DOHH2 (cell line): ENCODE measurements around the gene DNMBP.

ENCODE experiments used
- H3F3A ChIP-seq: fragments of 200-600 bp; sonication (generic), shearing (Covaris generic); 2 replicates; pipeline ENCODE4 v1.6.0; 2016; ENCODE audit warnings: antibody characterized with exemption, mild to moderate bottlenecking; ENCODE audit not compliant: control insufficient read depth, insufficient read depth
- H3K27ac ChIP-seq: fragments of 200-600 bp; sonication (generic); 2 replicates; pipeline ENCODE4 v1.5.1; 2014; ENCODE audit warnings: low read depth, mild to moderate bottlenecking, low read length, moderate library complexity
- H3K27me3 ChIP-seq: fragments of 200-600 bp; sonication (generic); 2 replicates; pipeline ENCODE4 v1.6.1; 2014; ENCODE audit warnings: mild to moderate bottlenecking, low read length, mixed read lengths; ENCODE audit not compliant: control insufficient read depth
- H3K36me3 ChIP-seq: fragments of 200-600 bp; sonication (generic); 2 replicates; pipeline ENCODE4 v1.6.1; 2014; ENCODE audit warnings: mild to moderate bottlenecking, low read length, moderate library complexity, mixed read lengths; ENCODE audit not compliant: control insufficient read depth
- H3K4me1 ChIP-seq: fragments of 200-600 bp; sonication (generic); 2 replicates; pipeline ENCODE4 v1.6.1; 2014; ENCODE audit warnings: mild to moderate bottlenecking, low read length, mixed read lengths; ENCODE audit not compliant: control insufficient read depth
- H3K4me2 ChIP-seq: fragments of 200-600 bp; sonication (generic); 2 replicates; pipeline ENCODE4 v1.6.0; 2014; ENCODE audit warnings: mild to moderate bottlenecking, low read length, moderate library complexity
- H3K4me3 ChIP-seq: fragments of 200-600 bp; sonication (generic); 2 replicates; pipeline ENCODE4 v1.5.1; 2014; ENCODE audit warnings: mild to moderate bottlenecking, low read length, mixed read lengths
- H3K79me2 ChIP-seq: fragments of 200-600 bp; sonication (generic); 2 replicates; pipeline ENCODE4 v1.6.1; 2014; ENCODE audit warnings: mild to moderate bottlenecking, low read length, mixed read lengths; ENCODE audit not compliant: control insufficient read depth
- H3K9me2 ChIP-seq: fragments of 200-600 bp; sonication (generic); replicated peaks from 2 replicates; pipeline ENCODE4 v1.6.1; 2014; ENCODE audit warnings: mild to moderate bottlenecking, low read length, mixed read lengths; ENCODE audit not compliant: control insufficient read depth
- H3K9me3 ChIP-seq: fragments of 200-600 bp; sonication (generic); 2 replicates; pipeline ENCODE4 v1.6.1; 2014; ENCODE audit warnings: antibody characterized with exemption, low read length, mixed read lengths; ENCODE audit not compliant: control insufficient read depth, insufficient read depth
- H4K20me1 ChIP-seq: fragments of 200-600 bp; sonication (generic); 2 replicates; pipeline ENCODE4 v1.6.0; 2014; ENCODE audit warnings: low read depth, mild to moderate bottlenecking, antibody characterized with exemption, low read length, moderate library complexity; ENCODE audit not compliant: control insufficient read depth, insufficient read depth
- CTCF ChIP-seq: fragments of 200-600 bp; sonication (generic); IDR thresholded peaks from one replicate; pipeline ENCODE4 v1.5.1; 2014; ENCODE audit warnings: antibody characterized with exemption, mild to moderate bottlenecking, low read depth, low read length; ENCODE audit not compliant: poor library complexity, severe bottlenecking
- EZH2phosphoT487 ChIP-seq: fragments of 200-600 bp; sonication (generic); IDR thresholded peaks from 2 replicates; pipeline ENCODE4 v1.6.1; 2017; ENCODE audit warnings: borderline replicate concordance, mild to moderate bottlenecking, antibody characterized with exemption, low read length, moderate library complexity, mixed read lengths

DNMBP gene

GRCh38 chr10:100006243-100006886 lies 3.4 kb downstream of the DNMBP start:
- Histone ChIP-seq H3K9me3 (no peaks in the 10 kb centered on the region), H3K4me1 (peaks cover 71% of the 10 kb centered on the region), H3K36me3 (peaks cover 73% of the 10 kb centered on the region), H3K9me2 (no peaks in the 10 kb centered on the region), H3F3A (peaks cover 3% of the 10 kb centered on the region; the same call in 1 of the 2 replicates), H3K79me2 (peaks cover 81% of the 10 kb centered on the region), H3K27ac (peak overlapping the region; percentile 71), H3K4me2 (peak overlapping the region; percentile 81), H4K20me1 (peaks cover 17% of the 10 kb centered on the region), H3K4me3 (peak overlapping the region; percentile 83), H3K27me3 (no peaks in the 10 kb centered on the region)
- no peak for TF ChIP-seq EZH2phosphoT487
- no peak for TF ChIP-seq CTCF

- H3K36me3 ChIP-seq: peaks cover 83% of the 10 kb centered on the region
- no peak overlapping the region for H3K4me3 ChIP-seq
- no peak for TF ChIP-seq CTCF
- no peak for TF ChIP-seq EZH2phosphoT487
- no peaks in the 10 kb centered on the region for H3K27me3 ChIP-seq
- H3K79me2 ChIP-seq: peaks cover 96% of the 10 kb centered on the region
- peaks cover 64% of the 10 kb centered on the region for H3K4me1 ChIP-seq
- H3K9me3 ChIP-seq: no peaks in the 10 kb centered on the region
- no peak overlapping the region for H3K27ac ChIP-seq
- H4K20me1 ChIP-seq: peaks cover 25% of the 10 kb centered on the region
- H3F3A ChIP-seq: peaks cover 6% of the 10 kb centered on the region
- H3K9me2 ChIP-seq: no peaks in the 10 kb centered on the region
- H3K4me2 ChIP-seq: peak overlapping the region; percentile 81
Measured at GRCh38 chr10:100004805-100005510, 4.8 kb downstream of the DNMBP start.

- H3K4me2 ChIP-seq: peak overlapping the region; percentile 6; the same call in 1 of the 2 replicates
- no peaks in the 10 kb centered on the region for H3K27me3 ChIP-seq
- H3F3A ChIP-seq: peaks cover 16% of the 10 kb centered on the region
- H3K9me3 ChIP-seq: no peaks in the 10 kb centered on the region
- peaks cover 76% of the 10 kb centered on the region for H3K4me1 ChIP-seq
- no peak overlapping the region for H3K27ac ChIP-seq
- no peak overlapping the region for H3K4me3 ChIP-seq
- peaks cover 25% of the 10 kb centered on the region for H4K20me1 ChIP-seq
- H3K36me3 ChIP-seq: peaks cover 71% of the 10 kb centered on the region
- H3K9me2 ChIP-seq: no peaks in the 10 kb centered on the region
- no peak for TF ChIP-seq EZH2phosphoT487
- TF ChIP-seq CTCF: no peak
- peaks cover 98% of the 10 kb centered on the region for H3K79me2 ChIP-seq
Measured at GRCh38 chr10:100000109-100000644, 9.6 kb downstream of the DNMBP start.
